Measurements from ENCODE around the gene STAB1.

The STAB1 gene

DNA sequence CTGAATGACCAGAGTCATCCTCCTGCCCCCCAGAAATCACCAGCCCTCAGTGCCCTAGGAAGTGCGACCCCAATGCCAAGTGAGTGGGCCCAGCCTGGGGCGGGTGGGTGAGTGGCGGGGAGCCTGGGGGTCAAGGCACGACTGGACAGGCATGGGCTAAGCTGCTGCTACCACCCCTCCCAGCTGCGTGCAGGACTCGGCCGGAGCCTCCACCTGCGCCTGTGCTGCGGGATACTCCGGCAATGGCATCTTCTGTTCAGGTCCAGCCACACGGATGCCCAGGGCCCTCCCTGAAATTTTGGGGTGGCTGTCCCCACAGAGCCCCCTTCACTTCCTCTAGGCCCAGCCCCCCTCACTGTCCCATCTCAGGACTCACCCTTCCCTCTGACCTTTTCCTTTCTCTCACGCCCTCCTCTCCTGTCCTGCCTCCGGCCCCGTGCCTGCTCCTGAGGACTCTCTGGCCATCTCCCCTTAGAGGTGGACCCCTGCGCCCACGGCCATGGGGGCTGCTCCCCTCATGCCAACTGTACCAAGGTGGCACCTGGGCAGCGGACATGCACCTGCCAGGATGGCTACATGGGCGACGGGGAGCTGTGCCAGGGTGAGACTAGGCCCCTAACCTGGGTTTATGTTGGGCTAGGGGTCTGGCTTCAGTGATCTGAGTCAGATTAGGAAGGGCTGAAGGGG lies 21.5 kb downstream of the STAB1 start:
- H3K27ac ChIP-seq (replicated peaks) = no peak overlapping the region
- no peak overlapping the region for H3K4me3 ChIP-seq (replicated peaks; ENCODE audit: insufficient read depth, low read length)
- DNase-seq (ENCODE audit: low read depth in 1 of 2, low spot score in 1 of 2) = no peak
- TF ChIP-seq, protein P1, sequence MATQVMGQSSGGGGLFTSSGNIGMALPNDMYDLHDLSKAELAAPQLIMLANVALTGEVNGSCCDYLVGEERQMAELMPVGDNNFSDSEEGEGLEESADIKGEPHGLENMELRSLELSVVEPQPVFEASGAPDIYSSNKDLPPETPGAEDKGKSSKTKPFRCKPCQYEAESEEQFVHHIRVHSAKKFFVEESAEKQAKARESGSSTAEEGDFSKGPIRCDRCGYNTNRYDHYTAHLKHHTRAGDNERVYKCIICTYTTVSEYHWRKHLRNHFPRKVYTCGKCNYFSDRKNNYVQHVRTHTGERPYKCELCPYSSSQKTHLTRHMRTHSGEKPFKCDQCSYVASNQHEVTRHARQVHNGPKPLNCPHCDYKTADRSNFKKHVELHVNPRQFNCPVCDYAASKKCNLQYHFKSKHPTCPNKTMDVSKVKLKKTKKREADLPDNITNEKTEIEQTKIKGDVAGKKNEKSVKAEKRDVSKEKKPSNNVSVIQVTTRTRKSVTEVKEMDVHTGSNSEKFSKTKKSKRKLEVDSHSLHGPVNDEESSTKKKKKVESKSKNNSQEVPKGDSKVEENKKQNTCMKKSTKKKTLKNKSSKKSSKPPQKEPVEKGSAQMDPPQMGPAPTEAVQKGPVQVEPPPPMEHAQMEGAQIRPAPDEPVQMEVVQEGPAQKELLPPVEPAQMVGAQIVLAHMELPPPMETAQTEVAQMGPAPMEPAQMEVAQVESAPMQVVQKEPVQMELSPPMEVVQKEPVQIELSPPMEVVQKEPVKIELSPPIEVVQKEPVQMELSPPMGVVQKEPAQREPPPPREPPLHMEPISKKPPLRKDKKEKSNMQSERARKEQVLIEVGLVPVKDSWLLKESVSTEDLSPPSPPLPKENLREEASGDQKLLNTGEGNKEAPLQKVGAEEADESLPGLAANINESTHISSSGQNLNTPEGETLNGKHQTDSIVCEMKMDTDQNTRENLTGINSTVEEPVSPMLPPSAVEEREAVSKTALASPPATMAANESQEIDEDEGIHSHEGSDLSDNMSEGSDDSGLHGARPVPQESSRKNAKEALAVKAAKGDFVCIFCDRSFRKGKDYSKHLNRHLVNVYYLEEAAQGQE (IDR thresholded peaks at IDR 0.05; ENCODE audit: insufficient replicate concordance, low read depth) = no peak
- no peak for TF ChIP-seq GABPA (IDR thresholded peaks at IDR 0.05; ENCODE audit: low read depth)
- no peak for TF ChIP-seq SPI1 (IDR thresholded peaks at IDR 0.05; ENCODE audit: borderline replicate concordance, low read depth)
- TF ChIP-seq, protein P2, sequence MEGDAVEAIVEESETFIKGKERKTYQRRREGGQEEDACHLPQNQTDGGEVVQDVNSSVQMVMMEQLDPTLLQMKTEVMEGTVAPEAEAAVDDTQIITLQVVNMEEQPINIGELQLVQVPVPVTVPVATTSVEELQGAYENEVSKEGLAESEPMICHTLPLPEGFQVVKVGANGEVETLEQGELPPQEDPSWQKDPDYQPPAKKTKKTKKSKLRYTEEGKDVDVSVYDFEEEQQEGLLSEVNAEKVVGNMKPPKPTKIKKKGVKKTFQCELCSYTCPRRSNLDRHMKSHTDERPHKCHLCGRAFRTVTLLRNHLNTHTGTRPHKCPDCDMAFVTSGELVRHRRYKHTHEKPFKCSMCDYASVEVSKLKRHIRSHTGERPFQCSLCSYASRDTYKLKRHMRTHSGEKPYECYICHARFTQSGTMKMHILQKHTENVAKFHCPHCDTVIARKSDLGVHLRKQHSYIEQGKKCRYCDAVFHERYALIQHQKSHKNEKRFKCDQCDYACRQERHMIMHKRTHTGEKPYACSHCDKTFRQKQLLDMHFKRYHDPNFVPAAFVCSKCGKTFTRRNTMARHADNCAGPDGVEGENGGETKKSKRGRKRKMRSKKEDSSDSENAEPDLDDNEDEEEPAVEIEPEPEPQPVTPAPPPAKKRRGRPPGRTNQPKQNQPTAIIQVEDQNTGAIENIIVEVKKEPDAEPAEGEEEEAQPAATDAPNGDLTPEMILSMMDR (IDR thresholded peaks at IDR 0.05; ENCODE audit: insufficient read depth, low read length) = no peak
- no peak for TF ChIP-seq POLR2AphosphoS5 (IDR thresholded peaks at IDR 0.05; ENCODE audit: low read depth)
- no peaks in the 10 kb centered on the region for H3K27me3 ChIP-seq (ENCODE audit: insufficient read depth, poor library complexity, severe bottlenecking)

DNA sequence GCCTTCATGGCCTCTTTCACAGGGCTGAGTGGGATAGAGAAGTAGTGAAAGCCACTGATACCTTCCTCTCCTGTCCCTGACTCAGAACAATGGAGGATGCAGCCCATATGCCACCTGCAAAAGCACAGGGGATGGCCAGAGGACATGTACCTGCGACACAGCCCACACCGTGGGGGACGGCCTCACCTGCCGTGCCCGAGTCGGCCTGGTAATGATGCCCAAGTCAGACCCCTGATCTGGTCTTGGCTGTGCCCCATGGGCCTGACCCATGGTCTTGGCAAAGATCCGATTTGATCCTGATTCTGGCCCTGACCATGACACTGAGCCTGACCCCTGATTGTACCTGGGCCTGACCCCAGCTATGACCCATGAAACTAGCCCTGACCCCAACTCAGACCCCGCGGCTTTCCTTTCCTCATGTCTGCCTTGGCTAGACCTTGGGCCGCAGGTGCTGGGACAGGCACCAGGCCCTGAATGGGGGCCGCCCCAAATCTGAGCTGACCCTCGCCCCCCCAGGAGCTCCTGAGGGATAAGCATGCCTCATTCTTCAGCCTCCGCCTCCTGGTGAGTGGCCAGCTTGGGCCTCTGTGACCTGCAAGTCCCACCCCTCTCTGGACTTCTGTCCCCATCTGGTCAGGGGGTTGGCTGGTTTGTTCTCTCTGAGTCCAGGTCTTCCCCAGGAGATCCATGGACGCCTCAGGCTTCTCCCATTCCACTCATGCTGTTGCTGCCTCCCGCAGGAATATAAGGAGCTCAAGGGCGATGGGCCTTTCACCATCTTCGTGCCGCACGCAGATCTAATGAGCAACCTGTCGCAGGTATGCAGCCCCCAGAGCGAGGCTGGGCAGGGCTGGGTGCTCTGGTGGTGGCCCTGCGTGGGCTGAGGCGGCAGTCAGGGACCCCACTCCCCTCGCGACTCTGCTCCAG lies 22.9 kb downstream of the STAB1 start:
- no peak overlapping the region for H3K4me3 ChIP-seq (replicated peaks; ENCODE audit: insufficient read depth, low read length)
- no peak overlapping the region for H3K27ac ChIP-seq (replicated peaks)
- TF ChIP-seq POLR2AphosphoS5 (IDR thresholded peaks at IDR 0.05; ENCODE audit: low read depth) (no peak), GABPA (IDR thresholded peaks at IDR 0.05; ENCODE audit: low read depth) (no peak)
- TF ChIP-seq, protein P1 (IDR thresholded peaks at IDR 0.05; ENCODE audit: insufficient replicate concordance, low read depth) = no peak
- TF ChIP-seq, protein P2 (IDR thresholded peaks at IDR 0.05; ENCODE audit: insufficient read depth, low read length) = no peak
- no peak for DNase-seq (ENCODE audit: low read depth in 1 of 2, low spot score in 1 of 2)
- H3K27me3 ChIP-seq (ENCODE audit: insufficient read depth, poor library complexity, severe bottlenecking) = no peaks in the 10 kb centered on the region

DNA sequence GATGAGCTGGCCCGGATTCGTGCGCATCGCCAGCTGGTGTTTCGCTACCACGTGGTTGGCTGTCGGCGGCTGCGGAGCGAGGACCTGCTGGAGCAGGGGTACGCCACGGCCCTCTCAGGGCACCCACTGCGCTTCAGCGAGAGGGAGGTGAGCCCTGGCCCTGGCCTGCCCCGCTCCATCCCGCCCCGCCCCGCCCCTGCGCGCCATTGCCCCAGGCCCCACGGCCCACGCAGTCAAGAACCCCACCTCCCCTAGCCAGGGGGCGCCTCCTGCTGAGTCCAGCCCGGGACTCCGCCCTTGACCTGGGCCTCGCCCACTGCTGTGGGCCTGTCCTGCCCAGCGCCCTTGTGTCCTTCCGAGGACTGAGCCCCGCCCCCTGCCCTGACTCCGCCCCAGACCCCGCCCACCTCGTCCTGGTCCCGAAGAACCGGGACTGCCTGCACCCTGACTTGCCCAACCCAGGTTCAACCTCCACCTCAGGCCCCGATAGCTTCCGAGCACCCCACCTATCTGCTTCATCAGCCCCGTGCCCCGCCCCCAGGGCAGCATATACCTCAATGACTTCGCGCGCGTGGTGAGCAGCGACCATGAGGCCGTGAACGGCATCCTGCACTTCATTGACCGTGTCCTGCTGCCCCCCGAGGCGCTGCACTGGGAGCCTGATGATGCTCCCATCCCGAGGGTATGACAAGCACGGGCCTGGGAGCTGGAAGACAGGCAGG lies 23.7 kb downstream of the STAB1 start:
- no peak for TF ChIP-seq POLR2AphosphoS5 (IDR thresholded peaks at IDR 0.05; ENCODE audit: low read depth)
- TF ChIP-seq, protein P1 (IDR thresholded peaks at IDR 0.05; ENCODE audit: insufficient replicate concordance, low read depth) = no peak
- TF ChIP-seq, protein P2 (IDR thresholded peaks at IDR 0.05; ENCODE audit: insufficient read depth, low read length) = no peak
- no peak for TF ChIP-seq SPI1 (IDR thresholded peaks at IDR 0.05; ENCODE audit: borderline replicate concordance, low read depth)
- no peak for TF ChIP-seq GABPA (IDR thresholded peaks at IDR 0.05; ENCODE audit: low read depth)
- Histone ChIP-seq H3K27me3 (ENCODE audit: insufficient read depth, poor library complexity, severe bottlenecking) (no peaks in the 10 kb centered on the region), H3K27ac (replicated peaks) (no peak overlapping the region), H3K4me3 (replicated peaks; ENCODE audit: insufficient read depth, low read length) (no peak overlapping the region)
- DNase-seq (ENCODE audit: low read depth in 1 of 2, low spot score in 1 of 2) = no peak

Measured in HL-60 (cell line).